ENCODE data around the gene C11orf97. TPM values are rescaled to one million over a fixed set of nuclear protein-coding genes. Genes with fewer than 3 reads are reported as not detected.
"Not testable (repeated sequence)": the region's sequence is repeated elsewhere in the genome, so short reads cannot be mapped to it uniquely, and the experiment has no call there.

C11orf97 gene, protein sequence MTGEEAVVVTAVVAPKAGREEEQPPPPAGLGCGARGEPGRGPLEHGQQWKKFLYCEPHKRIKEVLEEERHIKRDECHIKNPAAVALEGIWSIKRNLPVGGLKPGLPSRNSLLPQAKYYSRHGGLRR
- not detected in 2 replicates for total RNA-seq

DNA sequence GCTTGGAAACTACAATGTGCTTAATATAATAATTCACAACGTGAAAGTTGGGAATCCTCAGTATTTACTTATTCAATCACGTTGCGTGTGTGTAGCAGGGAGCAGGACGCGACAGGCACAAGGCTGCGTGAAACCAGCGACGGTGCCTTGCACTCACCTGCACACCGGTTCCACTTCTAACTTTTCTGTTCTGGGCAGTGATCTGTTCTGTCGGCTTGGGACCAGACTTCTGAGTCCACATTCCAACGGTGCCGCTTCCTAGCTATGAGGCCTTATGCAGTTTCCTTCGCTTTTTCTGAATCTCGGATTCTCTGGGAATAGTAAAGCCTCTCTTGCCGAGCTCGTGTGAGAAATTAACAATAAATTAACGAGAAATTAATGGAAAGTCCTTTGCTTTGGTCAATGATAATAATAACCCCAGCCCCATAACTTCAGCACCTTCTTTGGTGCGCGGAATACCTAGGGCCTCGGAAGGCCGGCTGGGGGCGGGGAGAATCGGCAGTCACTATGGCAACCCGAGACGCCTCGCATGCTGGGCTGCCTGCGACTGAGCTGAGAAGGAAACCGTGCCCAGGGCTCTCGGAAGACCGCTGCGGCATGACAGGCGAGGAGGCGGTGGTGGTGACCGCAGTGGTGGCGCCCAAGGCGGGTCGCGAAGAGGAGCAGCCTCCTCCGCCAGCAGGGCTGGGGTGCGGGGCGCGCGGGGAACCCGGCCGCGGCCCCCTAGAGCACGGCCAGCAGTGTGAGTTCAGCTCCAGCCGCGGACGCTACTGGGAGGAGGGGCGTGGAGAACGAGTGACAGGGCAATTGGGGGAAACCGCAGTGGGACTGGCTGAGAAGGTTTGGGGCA lies at the start of gene C11orf97:
Gene C11orf97, plus strand, starts transcription at position 530 of the 850 bp plus-strand sequence. Its CDS starts 68 bp downstream, at position 598.
- intact Hi-C loops (cut with micrococcal nuclease), result loop anchor here (10.0 kb wide), 1 partner anchor 253 kb away; the partner anchor contains the start of gene AMOTL1

DNA sequence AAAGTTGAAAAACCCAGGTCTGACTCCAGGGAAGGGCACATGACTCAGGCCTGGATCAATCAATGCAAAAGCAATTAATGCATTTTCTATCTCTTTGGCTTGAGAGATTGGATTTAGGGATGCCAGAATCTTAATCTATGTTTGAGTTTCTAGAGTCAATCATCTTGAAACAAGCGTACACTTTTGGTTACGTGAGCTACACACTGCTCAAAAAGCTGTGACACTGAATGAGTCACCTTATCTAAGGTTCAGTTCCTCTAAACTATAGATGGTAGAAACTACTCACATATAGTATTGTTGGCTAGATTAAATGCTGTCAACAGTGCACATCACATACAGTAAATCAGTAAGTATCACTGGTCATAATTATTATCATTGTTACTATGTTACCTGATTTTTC lies 42.8 kb upstream of the C11orf97 start:
- intact Hi-C loops (cut with micrococcal nuclease), result no loop called here

DNA sequence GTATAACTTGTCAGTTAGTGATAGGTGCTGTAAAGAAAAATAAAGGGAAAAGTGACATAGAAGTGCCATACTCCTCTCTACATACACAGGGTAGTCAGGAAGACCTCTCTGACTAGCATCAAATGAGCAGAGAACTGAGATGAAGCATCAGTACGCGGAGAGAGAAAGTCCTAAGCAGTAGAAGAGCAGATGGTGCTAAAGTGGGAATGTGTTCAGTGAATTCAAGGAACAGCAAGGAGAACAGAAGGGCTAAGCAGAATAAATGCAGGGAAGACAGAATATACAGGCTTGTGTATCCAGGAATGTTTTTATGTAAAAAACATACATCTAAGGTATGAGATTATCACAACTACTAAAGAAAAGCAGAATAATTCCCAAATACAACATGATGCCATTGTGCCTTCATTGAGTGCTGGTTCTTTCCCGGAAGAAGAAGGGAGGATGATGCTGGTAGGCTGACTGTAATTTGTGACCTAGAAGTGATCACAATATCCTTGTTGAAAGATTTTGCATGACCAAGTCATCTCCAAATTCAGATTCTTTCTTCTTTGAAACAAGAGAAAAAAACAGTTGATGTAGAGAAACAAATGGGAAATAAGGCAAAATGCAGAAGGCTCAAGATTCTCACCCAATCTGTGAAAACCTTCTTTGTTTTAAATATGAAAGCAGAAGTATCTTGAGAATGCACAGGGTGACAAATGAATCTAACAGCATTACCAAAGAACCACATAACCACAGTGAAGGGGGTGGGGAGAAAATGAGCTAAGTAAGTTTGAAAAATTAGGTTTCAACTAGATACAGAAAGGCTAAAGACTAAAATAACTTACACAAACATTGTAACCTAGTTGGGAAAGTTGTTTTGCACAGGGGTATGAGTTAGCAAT lies 39.1 kb upstream of the C11orf97 start:
- intact Hi-C loops (cut with micrococcal nuclease), result loop anchor here (1.0 kb wide), 1 partner anchor 20 kb away; the partner anchor contains the start of genes ANKRD49 and MRE11

DNA sequence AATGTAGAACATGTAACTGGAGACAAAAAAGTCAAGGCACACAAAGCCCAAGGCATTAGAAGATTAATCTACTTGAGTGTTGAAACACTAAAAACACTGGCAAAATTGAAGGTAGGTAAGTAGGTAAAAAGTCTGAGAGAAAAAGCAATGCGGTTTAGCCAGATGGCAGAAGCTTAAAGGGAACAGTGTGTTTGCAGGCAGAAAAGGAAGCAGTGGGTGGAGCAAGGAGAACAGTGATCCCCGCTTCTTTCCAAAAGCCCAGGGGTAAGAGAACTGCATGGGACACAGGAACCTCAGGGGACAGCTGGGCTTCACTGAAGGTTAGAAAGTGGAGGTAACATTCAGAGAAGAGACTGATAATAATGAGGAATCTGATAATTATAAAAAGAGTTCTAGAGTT lies 34.6 kb upstream of the C11orf97 start:
- intact Hi-C loops (cut with micrococcal nuclease), result no loop called here

DNA sequence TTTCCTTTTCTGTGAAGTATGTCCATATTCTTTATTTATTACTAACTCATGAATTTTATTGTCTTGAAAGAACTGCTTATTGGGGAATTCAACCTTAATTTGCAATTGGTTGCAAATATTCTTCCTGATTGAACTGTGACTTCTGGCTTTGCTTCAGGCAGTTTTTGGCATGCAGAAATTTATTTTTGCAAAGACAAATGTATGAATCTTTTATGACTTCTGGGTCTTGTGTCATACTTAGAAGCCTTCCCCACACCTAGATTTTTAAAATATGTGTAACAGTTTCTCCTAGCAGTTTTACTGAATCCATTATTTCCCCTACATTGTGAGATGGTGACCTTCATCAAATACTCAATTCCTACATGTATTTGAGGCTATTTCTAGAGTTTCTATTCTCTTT lies 30.9 kb upstream of the C11orf97 start:
- intact Hi-C loops (cut with micrococcal nuclease), result no loop called here

DNA sequence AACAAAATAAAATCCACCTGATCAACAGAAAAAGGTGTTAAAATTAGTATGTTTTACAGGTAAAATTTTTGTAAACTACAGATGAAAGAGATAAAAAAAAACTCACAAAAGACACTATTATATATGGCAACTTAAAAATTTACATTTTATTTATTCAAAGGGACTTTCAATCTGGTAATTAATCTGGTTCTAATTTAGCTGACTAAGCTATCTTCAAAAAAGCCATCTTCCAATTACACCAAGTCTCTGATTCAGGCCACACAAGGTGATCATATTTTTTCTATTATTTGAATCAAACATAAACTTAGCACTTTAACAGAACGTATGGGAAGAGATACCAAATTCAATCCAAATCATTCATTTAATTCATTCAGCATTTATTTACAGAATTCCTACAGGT lies 26.2 kb upstream of the C11orf97 start:
- intact Hi-C loops (cut with micrococcal nuclease), result no loop called here

DNA sequence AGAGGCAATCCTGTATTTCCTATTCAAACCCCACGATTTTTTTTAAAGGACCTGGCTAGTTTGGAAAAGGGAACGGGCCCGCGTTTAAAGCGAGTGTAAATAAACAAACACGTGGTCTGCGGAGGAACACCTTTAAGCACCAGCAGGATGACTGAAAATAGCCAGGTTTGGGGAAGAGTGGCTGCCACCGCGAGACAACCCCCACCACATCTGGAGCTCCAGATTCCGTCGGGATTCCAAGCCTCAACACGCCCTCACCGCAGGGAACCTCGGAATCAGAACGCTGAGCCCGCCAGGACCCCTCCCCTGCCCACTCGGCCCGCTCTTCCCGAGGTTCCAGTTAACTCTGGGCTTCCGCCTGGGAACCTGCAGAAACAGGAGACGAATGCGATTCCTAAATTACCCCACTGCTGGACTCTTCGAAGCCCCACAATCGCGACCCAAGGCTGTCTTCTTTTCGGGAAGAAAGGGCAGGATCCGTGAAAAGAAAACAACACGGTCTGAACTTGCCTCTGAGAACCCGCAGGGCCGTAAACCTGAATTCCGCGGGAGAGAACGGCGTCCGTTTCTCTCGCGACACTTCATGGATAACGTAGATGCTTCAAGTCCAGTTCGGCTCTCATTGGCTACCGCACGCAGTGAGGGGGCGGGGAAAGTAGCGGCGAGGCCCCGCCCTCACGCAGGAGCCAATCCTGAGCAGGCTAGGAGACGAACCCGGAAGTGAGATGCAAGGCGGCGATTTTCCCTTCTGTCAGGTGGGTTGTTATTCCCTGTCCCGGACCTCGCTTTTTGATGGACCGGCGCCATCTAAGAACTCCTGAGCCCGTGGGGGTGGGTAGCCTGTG lies 18.8 kb upstream of the C11orf97 start, which contains the start of the genes ANKRD49 and MRE11:
Gene ANKRD49, plus strand, starts transcription at position 704 of the 845 bp plus-strand sequence. CDS start 2,710 bp downstream, outside the sequence.
Gene MRE11, minus strand, starts transcription at position 564 of the 845 bp plus-strand sequence. CDS start 1,043 bp downstream, outside the sequence.
- intact Hi-C loops (cut with micrococcal nuclease), result loop anchor here (1.0 to 5.0 kb wide), 8 partner anchors 20 to 1297 kb away; partner anchors contain the start of genes C11orf54, CEP57, CWC15 and KDM4D

DNA sequence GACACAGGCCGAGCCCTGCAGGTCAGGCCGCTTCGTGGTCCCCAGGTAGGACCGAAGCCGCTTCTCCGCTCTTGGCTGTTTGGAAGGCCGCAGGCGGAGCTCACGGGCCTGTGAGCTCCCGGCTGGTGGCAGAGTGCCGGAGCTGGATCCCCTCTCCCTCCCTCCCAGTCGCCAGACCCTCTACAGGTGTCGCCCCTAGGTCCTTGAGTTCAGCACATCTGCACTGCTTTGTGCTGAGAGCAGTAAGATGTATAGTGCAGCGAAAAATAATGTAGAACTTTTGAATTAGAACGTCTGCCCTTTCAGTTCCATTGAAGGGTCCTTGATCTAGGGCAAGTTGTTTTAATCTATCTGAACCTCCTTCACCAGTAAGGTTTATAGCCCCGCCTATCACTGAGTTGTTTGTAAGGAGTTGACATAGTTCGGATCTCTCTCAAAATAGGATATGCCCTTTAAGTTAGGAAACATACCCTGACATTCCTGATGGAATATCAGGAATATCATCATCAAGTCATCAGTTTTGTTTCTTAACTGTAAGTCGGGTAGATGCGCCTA lies 18.1 kb upstream of the C11orf97 start:
- intact Hi-C loops (cut with micrococcal nuclease), result loop anchor here (2.0 to 5.0 kb wide), 3 partner anchors 573 to 1297 kb away; partner anchors contain the start of genes CEP57, MED17 and SRSF8

DNA sequence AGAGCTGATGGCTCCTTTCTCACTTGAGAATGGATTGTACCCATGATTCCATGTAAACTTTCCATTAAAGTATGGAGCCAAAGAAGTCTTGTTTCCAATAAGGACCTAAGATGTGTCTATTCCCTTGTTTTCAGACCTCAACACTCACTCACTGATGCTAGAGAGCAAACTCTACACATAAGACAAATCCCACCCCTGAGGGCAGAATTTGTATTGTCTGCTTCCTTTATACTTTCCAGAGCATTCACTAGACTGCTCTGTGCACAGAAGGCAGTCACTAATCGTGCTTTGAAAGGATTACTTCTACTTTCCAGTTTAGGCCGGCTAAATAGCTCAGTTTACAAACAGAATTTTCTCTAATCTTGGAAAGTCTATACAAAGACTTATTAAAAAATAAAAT lies 12.1 kb upstream of the C11orf97 start:
- intact Hi-C loops (cut with micrococcal nuclease), result no loop called here

DNA sequence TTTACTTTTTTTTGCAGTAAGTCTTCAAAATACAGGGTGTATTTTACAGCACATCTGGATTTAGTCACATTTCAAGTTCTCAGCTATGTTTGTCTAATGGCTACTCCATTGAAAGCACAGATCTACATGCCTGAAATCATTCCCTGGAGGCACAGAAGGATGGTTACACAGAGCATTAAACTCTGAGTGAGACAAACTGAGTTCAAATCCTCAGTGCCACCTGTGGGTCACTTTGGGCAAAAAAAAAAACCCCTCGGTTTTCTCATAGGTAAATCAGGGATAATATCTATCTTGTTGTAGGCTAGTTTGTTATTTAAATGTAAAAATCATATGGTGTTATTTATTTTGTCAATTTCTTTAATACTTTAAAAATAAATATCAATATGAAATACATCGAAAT lies 10.7 kb upstream of the C11orf97 start:
- intact Hi-C loops (cut with micrococcal nuclease), result no loop called here

DNA sequence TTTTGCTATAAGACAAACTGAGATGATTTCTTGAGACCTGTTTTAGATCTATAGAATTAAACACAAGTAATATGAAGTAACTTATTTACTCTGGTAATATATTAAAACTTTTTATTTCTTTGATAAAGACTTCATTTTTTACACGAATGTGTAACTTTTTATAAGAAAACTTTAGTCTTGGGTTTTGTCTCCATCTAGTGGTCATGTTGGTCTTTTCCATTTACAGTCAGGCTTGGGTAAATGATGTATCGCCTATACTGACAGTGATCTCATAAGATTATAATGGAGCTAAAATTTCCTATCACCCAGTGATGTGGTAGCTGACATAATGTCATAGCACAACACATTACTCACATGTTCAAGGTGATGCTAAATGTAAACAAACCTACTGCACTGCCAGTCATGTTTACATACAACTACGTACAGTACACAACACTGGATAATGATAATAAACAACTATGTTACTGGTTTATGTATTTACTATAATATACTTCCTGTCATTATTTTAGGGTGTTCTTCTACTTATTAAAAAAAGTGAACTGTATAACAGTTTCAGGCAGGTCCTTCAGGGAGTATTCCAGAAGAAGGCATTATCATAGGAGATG lies 7.5 kb upstream of the C11orf97 start:
- intact Hi-C loops (cut with micrococcal nuclease), result loop anchor here (1.0 to 2.0 kb wide), 3 partner anchors 179 to 610 kb away; no protein-coding TSS in a partner anchor

DNA sequence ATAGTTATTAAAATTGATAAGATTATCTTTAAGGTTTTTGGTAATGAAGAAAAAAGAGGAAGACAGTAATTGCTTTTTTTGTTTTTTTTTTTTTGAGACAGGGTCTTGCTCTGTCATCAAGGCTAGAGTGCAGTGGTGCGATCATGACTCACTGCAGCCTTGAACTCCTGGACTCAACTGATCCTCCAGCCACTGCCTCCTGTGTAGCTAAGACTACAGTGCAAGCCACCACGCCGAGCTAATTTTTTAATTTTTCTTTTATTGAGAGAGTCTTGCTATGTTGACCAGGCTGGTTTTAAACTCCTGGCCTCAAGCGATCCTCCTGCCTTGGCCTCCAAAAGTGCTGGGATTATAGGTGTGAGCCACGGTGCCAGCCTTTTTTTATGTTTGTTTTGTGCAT lies 5.7 kb upstream of the C11orf97 start:
- intact Hi-C loops (cut with micrococcal nuclease), result not testable (repeated sequence)

DNA sequence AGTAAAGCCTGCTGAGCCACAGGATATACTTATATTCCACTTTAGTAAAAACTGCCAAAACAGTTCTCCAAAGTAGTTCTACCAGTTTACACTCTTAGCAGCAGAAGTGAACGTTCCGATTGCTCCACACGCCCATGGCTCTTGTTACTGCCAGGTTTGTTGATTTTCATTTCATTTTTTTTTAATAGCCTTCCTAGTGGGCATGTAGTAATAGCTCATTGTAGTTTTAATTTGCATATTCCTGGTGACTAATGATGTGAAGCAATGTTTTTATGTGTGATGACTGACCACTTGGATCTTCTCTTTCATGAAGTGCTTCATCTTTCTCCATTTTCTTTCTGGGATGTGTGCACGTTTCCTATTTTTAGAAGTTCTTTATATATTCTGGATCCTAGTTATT lies 4.8 kb upstream of the C11orf97 start:
- intact Hi-C loops (cut with micrococcal nuclease), result no loop called here

DNA sequence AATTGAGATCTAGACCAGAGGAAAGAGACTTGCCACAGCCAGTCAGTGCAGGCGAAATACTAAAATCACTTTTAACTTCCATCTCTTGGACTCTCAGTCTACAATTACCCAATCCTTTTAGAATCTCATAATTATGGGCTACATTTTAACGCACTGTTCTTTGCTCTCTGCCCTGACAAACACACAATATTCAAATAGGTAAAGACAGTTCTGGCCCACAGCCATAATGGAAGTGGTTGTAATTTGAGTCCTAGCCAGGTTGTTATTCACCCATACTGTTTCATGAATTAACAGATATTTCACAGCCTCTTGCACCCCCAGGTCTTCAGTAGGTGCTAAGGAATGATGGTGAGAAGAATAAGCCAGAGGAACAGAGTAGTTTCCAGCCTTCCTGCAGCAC lies 830 bp downstream of the C11orf97 start:
- intact Hi-C loops (cut with micrococcal nuclease), result loop anchor here (10.0 kb wide), 1 partner anchor 252 kb away; the partner anchor contains the start of gene AMOTL1

DNA sequence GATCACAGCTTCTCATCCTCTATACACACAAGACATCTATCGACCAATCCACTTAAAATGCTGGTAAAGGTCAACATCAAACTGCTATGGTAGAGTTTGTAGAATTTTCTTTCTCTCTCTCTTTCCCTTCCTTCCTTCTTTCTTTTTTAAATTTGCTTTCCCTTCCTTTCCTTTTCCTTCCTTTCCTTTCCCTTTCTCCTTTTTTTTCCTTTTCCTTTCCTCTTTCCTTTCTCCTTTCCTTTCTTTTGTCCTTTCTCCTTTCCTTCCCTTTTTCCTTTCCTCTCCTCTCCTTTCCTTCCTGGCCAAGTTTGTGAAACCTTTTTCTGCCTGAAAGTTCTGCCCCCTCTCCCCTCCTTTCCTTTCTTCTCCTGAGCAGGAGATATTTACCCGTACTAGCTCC lies 3.1 kb downstream of the C11orf97 start:
- intact Hi-C loops (cut with micrococcal nuclease), result loop anchor here (5.0 to 10.0 kb wide), 2 partner anchors 249 to 1912 kb away; partner anchors contain the start of gene AMOTL1

DNA sequence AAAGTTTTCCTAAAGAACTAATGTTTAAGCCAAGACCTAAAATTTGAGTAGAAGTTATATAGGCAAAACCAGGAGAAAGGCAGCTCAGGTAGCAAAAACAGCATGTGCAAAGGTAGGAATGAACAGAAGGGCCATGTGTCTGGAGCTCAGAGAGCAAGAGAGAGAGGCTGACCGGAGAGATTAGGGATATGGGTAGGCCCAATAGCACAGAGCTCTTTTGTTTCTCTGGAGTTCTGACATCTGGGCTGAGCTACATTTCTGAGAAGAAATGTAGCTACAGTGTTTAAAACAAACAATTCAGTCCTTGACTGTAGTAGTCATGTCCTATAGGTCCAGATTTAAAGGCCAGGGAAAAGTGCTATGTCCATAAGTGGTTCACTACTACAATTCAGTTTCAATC lies 4.5 kb downstream of the C11orf97 start:
- intact Hi-C loops (cut with micrococcal nuclease), result loop anchor here (5.0 to 10.0 kb wide), 2 partner anchors 248 to 1911 kb away; partner anchors contain the start of gene AMOTL1

DNA sequence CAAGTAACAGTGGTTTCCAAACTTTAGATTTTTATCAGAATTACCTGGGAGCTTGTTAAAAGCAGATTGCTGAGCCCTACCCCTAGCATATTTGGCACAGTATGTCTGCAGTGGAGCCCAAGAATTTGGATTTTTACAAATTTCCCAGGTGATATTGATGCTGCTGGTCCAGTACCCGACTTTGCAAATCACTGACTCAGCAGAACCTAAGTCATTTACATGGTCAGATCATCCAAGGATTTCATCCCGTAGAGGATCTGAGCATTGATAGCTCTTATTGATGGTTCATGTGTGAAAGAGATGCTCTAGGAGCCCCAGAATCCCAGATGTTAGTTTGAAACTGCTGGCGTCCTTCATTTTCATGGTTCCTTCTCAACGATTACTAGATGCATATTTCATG lies 6.0 kb downstream of the C11orf97 start:
- intact Hi-C loops (cut with micrococcal nuclease), result loop anchor here (5.0 to 10.0 kb wide), 2 partner anchors 247 to 1909 kb away; partner anchors contain the start of gene AMOTL1

DNA sequence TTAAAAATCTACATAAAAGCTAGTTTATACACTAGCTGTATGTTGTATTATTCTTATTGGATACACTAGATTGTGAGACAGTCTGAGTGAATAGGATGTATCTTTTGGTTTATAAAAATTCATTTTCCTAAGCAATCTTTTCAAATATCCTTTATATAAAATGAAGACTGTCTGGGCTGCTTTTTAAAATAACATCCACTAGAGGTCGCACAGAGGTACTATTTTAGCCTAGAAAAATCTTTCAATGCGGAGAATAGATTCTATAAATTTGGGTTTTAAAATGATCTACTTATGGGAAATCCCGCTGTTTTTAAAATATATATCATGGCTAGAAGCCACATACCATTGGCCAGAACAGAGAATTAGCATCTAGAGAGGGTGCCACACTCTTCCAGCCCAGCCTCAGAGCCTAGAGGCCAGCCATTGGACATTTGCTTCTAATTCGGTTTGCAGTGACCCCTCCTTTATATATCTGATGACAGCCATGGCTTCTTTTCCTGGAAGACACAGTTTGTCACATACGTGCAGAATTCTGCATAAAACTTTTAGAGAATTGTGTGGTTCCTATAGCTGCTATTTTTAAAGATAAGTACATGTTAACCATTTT lies 7.3 kb downstream of the C11orf97 start:
- intact Hi-C loops (cut with micrococcal nuclease), result loop anchor here (1.0 to 10.0 kb wide), 5 partner anchors 23 to 1908 kb away; partner anchors contain the start of genes AMOTL1 and FUT4
